Endodermal cell (in vitro differentiated cells): Measurements from ENCODE around the gene CEP83. TPM values are rescaled to one million over a fixed set of nuclear protein-coding genes. Genes with fewer than 3 reads are reported as not detected.

Experiments
- DNase-seq: peaks from one replicate; pipeline ENCODE4 v3.0.0-alpha.2; 2017
- H3K27ac ChIP-seq: 2 replicates; pipeline ENCODE4 v1.5.1; 2013; ENCODE audit warnings: mild to moderate bottlenecking, low read depth, low read length, moderate library complexity
- H3K27me3 ChIP-seq: 2 replicates; pipeline ENCODE4 v1.6.1; 2013; ENCODE audit warnings: mild to moderate bottlenecking, low read length, moderate library complexity; ENCODE audit not compliant: insufficient read depth, control insufficient read depth, poor library complexity, severe bottlenecking
- H3K36me3 ChIP-seq: 2 replicates; pipeline ENCODE4 v1.7.0; 2013; ENCODE audit warnings: mild to moderate bottlenecking, low read length, moderate library complexity; ENCODE audit not compliant: control insufficient read depth, insufficient read depth
- H3K4me1 ChIP-seq: one replicate; pipeline ENCODE4 v1.7.0; 2013; ENCODE audit warnings: low read length; ENCODE audit not compliant: control insufficient read depth, insufficient read depth
- H3K4me3 ChIP-seq: 2 replicates; pipeline ENCODE4 v1.5.1; 2013; ENCODE audit warnings: mild to moderate bottlenecking, low read length, moderate library complexity
- H3K9ac ChIP-seq: 2 replicates; pipeline ENCODE4 v1.6.1; 2013; ENCODE audit warnings: mild to moderate bottlenecking, low read length, moderate library complexity; ENCODE audit not compliant: poor library complexity, severe bottlenecking; ENCODE audit errors: extremely low read depth
- H3K9me3 ChIP-seq: 2 replicates; pipeline ENCODE4 v1.6.1; 2013; ENCODE audit warnings: mild to moderate bottlenecking, low read length, moderate library complexity; ENCODE audit not compliant: control insufficient read depth
- H3K27ac Mint-ChIP-seq: 2 replicates; pipeline ENCODE4 v1.8.0; 2020; ENCODE audit warnings: mixed read lengths
- H3K27me3 Mint-ChIP-seq: 2 replicates; pipeline ENCODE4 v1.8.0; 2021; ENCODE audit warnings: mild to moderate bottlenecking, mixed read lengths; ENCODE audit not compliant: insufficient read depth
- H3K36me3 Mint-ChIP-seq: 2 replicates; pipeline ENCODE4 v1.8.0; 2020; ENCODE audit warnings: low read depth, mixed read lengths
- H3K4me1 Mint-ChIP-seq: 2 replicates; pipeline ENCODE4 v1.8.0; 2020; ENCODE audit warnings: mixed read lengths
- H3K4me3 Mint-ChIP-seq: 2 replicates; pipeline ENCODE4 v1.8.0; 2020; ENCODE audit warnings: mild to moderate bottlenecking, moderate library complexity, mixed read lengths
- H3K9me3 Mint-ChIP-seq: 2 replicates; pipeline ENCODE4 v1.8.0; 2020; ENCODE audit warnings: mild to moderate bottlenecking, mixed read lengths
- CTCF ChIP-seq: fragments of 200-600 bp; sonication (generic); conservative IDR thresholded peaks from 2 replicates; pipeline ENCODE4 v1.5.0; 2021; ENCODE audit warnings: antibody characterized with exemption, mild to moderate bottlenecking
- WGBS, 2 experiments: methylation state at CpG; one replicate each; pipeline versions ENCODE4 v1.1.5 to v1.1.7; 2013; ENCODE audit warnings: missing lambda C conversion rate in 2 of 2, mixed read lengths in 1 of 2; ENCODE audit not compliant: insufficient coverage in 1 of 2, insufficient read length in 1 of 2; 5-methylcytosine and 5-hydroxymethylcytosine counted together
- total RNA-seq, 2 donors: library from RNA; stranded (reverse); fragmentation: NEBNext Ultra II Directional in 1 of 2; extraction: Animal tissue kit (Norgen Biotek cat#: 25700) in 1 of 2; gene quantifications; 2 replicates in 1 of 2; 3 replicates in 1 of 2; pipeline ENCODE4 v1.2.1, GENCODE V29; 2021

The CEP83 gene
- total RNA-seq, 2 donors from 2014 or later = 28.6 to 36.3 TPM

- H3K27ac Mint-ChIP-seq = no peak overlapping the region
- WGBS, 2 experiments = 92 to 100% methylated on average over 2 of the region's 2 CpGs
- H3K27me3 Mint-ChIP-seq = no peaks in the 10 kb centered on the region
- no peaks in the 10 kb centered on the region for H3K4me1 Mint-ChIP-seq
- H3K27ac ChIP-seq = no peak overlapping the region
- no peaks in the 10 kb centered on the region for H3K27me3 ChIP-seq
- no peak overlapping the region for H3K4me3 Mint-ChIP-seq
- no peak for TF ChIP-seq CTCF
- no peak overlapping the region for H3K4me3 ChIP-seq
- H3K36me3 ChIP-seq = peaks cover under 1% of the 10 kb centered on the region
- no peaks in the 10 kb centered on the region for H3K9me3 Mint-ChIP-seq
- no peak for DNase-seq
- H3K4me1 ChIP-seq = no peaks in the 10 kb centered on the region
- no peaks in the 10 kb centered on the region for H3K9me3 ChIP-seq
- H3K36me3 Mint-ChIP-seq = peaks cover 1% of the 10 kb centered on the region
- no peak overlapping the region for H3K9ac ChIP-seq
Observed at GRCh38 chr12:94372461-94372860, 87.2 kb downstream of the CEP83 start.

GRCh38 chr12:94362653-94363052, 97.0 kb downstream of the CEP83 start:
- Mint-ChIP-seq H3K4me1 (no peaks in the 10 kb centered on the region), H3K36me3 (peaks cover 77% of the 10 kb centered on the region), H3K27ac (no peak overlapping the region), H3K27me3 (no peaks in the 10 kb centered on the region), H3K9me3 (peaks cover 51% of the 10 kb centered on the region), H3K4me3 (no peak overlapping the region)
- Histone ChIP-seq H3K27ac (no peak overlapping the region), H3K4me3 (no peak overlapping the region), H3K36me3 (peaks cover 50% of the 10 kb centered on the region), H3K9ac (no peak overlapping the region), H3K9me3 (peaks cover 51% of the 10 kb centered on the region), H3K27me3 (no peaks in the 10 kb centered on the region), H3K4me1 (no peaks in the 10 kb centered on the region)
- DNase-seq = no peak
- no peak for TF ChIP-seq CTCF
- 88% methylated on average over 2 of the region's 2 CpGs; no CpG with 5 or more reads in 1 of the 2 experiments for WGBS, 2 experiments

- H3K36me3 ChIP-seq = peaks cover 31% of the 10 kb centered on the region
- DNase-seq = no peak
- no peaks in the 10 kb centered on the region for H3K27me3 ChIP-seq
- 91% methylated on average over 4 to 5 of the region's 5 CpGs for WGBS, 2 experiments
- Mint-ChIP-seq H3K36me3 (peaks cover 84% of the 10 kb centered on the region), H3K27ac (no peak overlapping the region), H3K27me3 (no peaks in the 10 kb centered on the region), H3K4me1 (no peaks in the 10 kb centered on the region), H3K9me3 (peaks cover 77% of the 10 kb centered on the region), H3K4me3 (no peak overlapping the region)
- no peak overlapping the region for H3K27ac ChIP-seq
- H3K9me3 ChIP-seq = peaks cover 47% of the 10 kb centered on the region
- no peak overlapping the region for H3K9ac ChIP-seq
- peak overlapping the region; percentile 53 for H3K4me3 ChIP-seq
- no peaks in the 10 kb centered on the region for H3K4me1 ChIP-seq
- TF ChIP-seq CTCF = no peak
Observed at GRCh38 chr12:94359761-94360160, 99.9 kb downstream of the CEP83 start.
